Trophoblast cell (in vitro differentiated cells and primary cell): ENCODE measurements around the gene STPG4.
A peak's percentile ranks its signal among the peaks of the same experiment; 100 is the strongest.

ENCODE experiments used
- DNase-seq, 2 donors: peaks; one replicate each; pipeline ENCODE4 v3.0.0-alpha.2; 2016
- H2AFZ ChIP-seq: 2 replicates; pipeline ENCODE4 v1.6.1; 2013; ENCODE audit warnings: low read length, moderate library complexity, mild to moderate bottlenecking; ENCODE audit not compliant: insufficient read depth, poor library complexity
- H2AK5ac ChIP-seq: 2 replicates; pipeline ENCODE4 v1.6.1; 2013; ENCODE audit warnings: mild to moderate bottlenecking, low read length
- H2BK120ac ChIP-seq: 2 replicates; pipeline ENCODE4 v1.6.1; 2013; ENCODE audit warnings: low read length, mild to moderate bottlenecking, moderate library complexity; ENCODE audit not compliant: insufficient read depth, poor library complexity
- H2BK12ac ChIP-seq: 2 replicates; pipeline ENCODE4 v1.6.1; 2013; ENCODE audit warnings: mild to moderate bottlenecking, low read length, moderate library complexity
- H2BK5ac ChIP-seq: 2 replicates; pipeline ENCODE4 v1.6.1; 2013; ENCODE audit warnings: low read length, low read depth, moderate library complexity, mild to moderate bottlenecking; ENCODE audit not compliant: poor library complexity
- H3K14ac ChIP-seq: 2 replicates; pipeline ENCODE4 v1.6.1; 2013; ENCODE audit warnings: mild to moderate bottlenecking, low read length
- H3K18ac ChIP-seq: 2 replicates; pipeline ENCODE4 v1.6.1; 2013; ENCODE audit warnings: mild to moderate bottlenecking, low read length
- H3K23ac ChIP-seq: 2 replicates; pipeline ENCODE4 v1.6.1; 2013; ENCODE audit warnings: low read length
- H3K27ac ChIP-seq: 2 replicates; pipeline ENCODE4 v1.5.1; 2013; ENCODE audit warnings: low read depth, mild to moderate bottlenecking, inconsistent platforms, low read length, moderate library complexity
- H3K27me3 ChIP-seq: 2 replicates; pipeline ENCODE4 v1.6.1; 2013; ENCODE audit warnings: inconsistent platforms, mild to moderate bottlenecking, low read length, moderate library complexity; ENCODE audit not compliant: insufficient read depth
- H3K36me3 ChIP-seq, 2 experiments: 1 replicate in 1 of 2; 2 replicates in 1 of 2; pipeline ENCODE4 v1.6.1; 2013; ENCODE audit warnings: low read length in 2 of 2, mild to moderate bottlenecking in 2 of 2, moderate library complexity in 1 of 2; ENCODE audit not compliant: insufficient read depth in 2 of 2, control insufficient read depth in 1 of 2
- H3K4ac ChIP-seq: 2 replicates; pipeline ENCODE4 v1.6.1; 2013; ENCODE audit warnings: low read depth, mild to moderate bottlenecking, low read length, moderate library complexity
- H3K4me1 ChIP-seq, 2 experiments: 1 replicate in 1 of 2; 2 replicates in 1 of 2; pipeline ENCODE4 v1.6.1; 2013; ENCODE audit warnings: low read length in 2 of 2, mild to moderate bottlenecking in 2 of 2, moderate library complexity in 1 of 2; ENCODE audit not compliant: insufficient read depth in 2 of 2, control insufficient read depth in 1 of 2
- H3K4me2 ChIP-seq: 2 replicates; pipeline ENCODE4 v1.6.1; 2013; ENCODE audit warnings: inconsistent platforms, mild to moderate bottlenecking, low read length, moderate library complexity
- H3K4me3 ChIP-seq: 2 replicates; pipeline ENCODE4 v1.5.1; 2013; ENCODE audit warnings: mild to moderate bottlenecking, low read depth, low read length, inconsistent platforms
- H3K79me1 ChIP-seq: one replicate; pipeline ENCODE4 v1.6.1; 2013; ENCODE audit warnings: low read length
- H3K79me2 ChIP-seq: 2 replicates; pipeline ENCODE4 v1.6.1; 2013; ENCODE audit warnings: low read length, mild to moderate bottlenecking; ENCODE audit not compliant: control insufficient read depth, insufficient read depth, poor library complexity
- H3K9ac ChIP-seq: 2 replicates; pipeline ENCODE4 v1.6.1; 2013; ENCODE audit warnings: mild to moderate bottlenecking, low read length
- H3K9me3 ChIP-seq: 2 replicates; pipeline ENCODE4 v1.6.1; 2013; ENCODE audit warnings: low read depth, mild to moderate bottlenecking, control low read depth, inconsistent platforms, low read length; ENCODE audit not compliant: insufficient read depth
- H4K12ac ChIP-seq: 2 replicates; pipeline ENCODE4 v1.6.1; 2013; ENCODE audit warnings: low read depth, mild to moderate bottlenecking, low read length, moderate library complexity
- H4K8ac ChIP-seq: 2 replicates; pipeline ENCODE4 v1.6.1; 2013; ENCODE audit warnings: low read depth, mild to moderate bottlenecking, low read length, moderate library complexity
- H4K91ac ChIP-seq: one replicate; pipeline ENCODE4 v1.6.1; 2013; ENCODE audit warnings: low read depth, mild to moderate bottlenecking, low read length, moderate library complexity
- WGBS: extraction: QIAGEN DNeasy Blood & Tissue Kit; methylation state at CpG from one replicate; pipeline ENCODE4 v1.1.7; 2013; ENCODE audit warnings: missing lambda C conversion rate; ENCODE audit not compliant: insufficient read length, insufficient coverage; ENCODE audit errors: extremely low coverage; 5-methylcytosine and 5-hydroxymethylcytosine counted together

The STPG4 gene

GRCh38 chr2:47050762-47051161 is 104.3 kb downstream of the STPG4 start:
- H2BK12ac ChIP-seq, result no peak overlapping the region
- DNase-seq, result no peak
- no peak overlapping the region for H4K8ac ChIP-seq
- no peak overlapping the region for H3K9ac ChIP-seq
- no peak overlapping the region for H3K14ac ChIP-seq
- H3K18ac ChIP-seq, result no peak overlapping the region
- no peak overlapping the region for H4K91ac ChIP-seq
- no peak overlapping the region for H3K23ac ChIP-seq
- H3K4ac ChIP-seq, result no peak overlapping the region
- H3K4me1 ChIP-seq, result peaks cover 3 to 5% of the 10 kb centered on the region in 2 experiments
- no peak overlapping the region for H2BK5ac ChIP-seq
- peaks cover 36 to 76% of the 10 kb centered on the region in 2 experiments for H3K36me3 ChIP-seq
- no peak overlapping the region for H2AK5ac ChIP-seq
- H2BK120ac ChIP-seq, result no peak overlapping the region
- H3K9me3 ChIP-seq, result peaks cover 5% of the 10 kb centered on the region
- no CpG with 5 or more reads among the region's 4 CpGs for WGBS
- no peaks in the 10 kb centered on the region for H3K79me2 ChIP-seq
- no peak overlapping the region for H2AFZ ChIP-seq
- H3K27ac ChIP-seq, result no peak overlapping the region
- H3K4me2 ChIP-seq, result no peak overlapping the region
- H3K4me3 ChIP-seq, result no peak overlapping the region
- H3K27me3 ChIP-seq, result no peaks in the 10 kb centered on the region
- H3K79me1 ChIP-seq, result no peaks in the 10 kb centered on the region
- no peak overlapping the region for H4K12ac ChIP-seq

DNA sequence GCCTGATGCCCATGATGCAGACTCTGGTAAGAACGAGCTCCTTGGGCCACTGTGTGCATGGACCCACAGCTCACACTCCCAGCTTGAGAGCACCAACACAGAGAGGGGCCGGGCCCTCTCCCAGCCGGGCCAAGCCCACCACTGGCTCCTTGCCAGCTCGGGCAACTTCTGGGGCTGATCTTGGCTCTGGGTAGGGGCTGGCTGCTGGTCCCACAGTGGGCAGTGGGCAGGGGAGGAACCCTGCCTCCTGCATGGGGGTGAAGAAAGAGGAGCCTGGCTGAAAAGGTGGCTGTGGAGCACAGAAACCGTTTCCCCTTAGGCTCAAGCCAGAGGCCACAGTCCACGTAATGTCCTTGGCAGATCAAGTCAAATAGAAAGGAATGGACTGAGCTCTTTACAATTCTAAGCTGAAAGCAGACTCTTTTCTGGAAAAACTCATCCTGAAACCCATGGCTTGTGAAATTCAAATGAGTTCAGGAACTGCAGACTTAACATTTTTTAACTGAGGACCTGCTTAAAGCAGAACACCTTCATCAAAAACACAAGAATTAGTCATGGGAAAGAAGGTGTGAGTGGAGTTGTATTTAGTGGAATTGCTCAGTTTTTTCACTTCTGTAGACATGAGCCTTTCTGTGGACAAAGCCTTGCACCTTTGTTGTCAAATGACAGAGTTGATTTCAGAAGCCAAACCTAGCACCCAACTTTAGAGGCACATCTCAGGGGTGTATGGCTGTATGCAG is 104.9 kb downstream of the STPG4 start:
- peaks cover 7% of the 10 kb centered on the region for H3K9me3 ChIP-seq
- no peak overlapping the region for H4K12ac ChIP-seq
- no peak for DNase-seq
- no CpG with 5 or more reads among the region's 6 CpGs for WGBS
- no peak overlapping the region for H2AFZ ChIP-seq
- no peak overlapping the region for H2AK5ac ChIP-seq
- H3K4me3 ChIP-seq, result no peak overlapping the region
- H3K4me2 ChIP-seq, result no peak overlapping the region
- H4K8ac ChIP-seq, result no peak overlapping the region
- H3K36me3 ChIP-seq, result peaks cover 37 to 76% of the 10 kb centered on the region in 2 experiments
- H3K79me1 ChIP-seq, result no peaks in the 10 kb centered on the region
- no peak overlapping the region for H3K4ac ChIP-seq
- no peak overlapping the region for H4K91ac ChIP-seq
- no peak overlapping the region for H3K23ac ChIP-seq
- no peaks in the 10 kb centered on the region for H3K79me2 ChIP-seq
- H2BK5ac ChIP-seq, result no peak overlapping the region
- H2BK120ac ChIP-seq, result no peak overlapping the region
- no peak overlapping the region for H3K18ac ChIP-seq
- H2BK12ac ChIP-seq, result no peak overlapping the region
- no peak overlapping the region for H3K27ac ChIP-seq
- H3K4me1 ChIP-seq, result peaks cover 3 to 5% of the 10 kb centered on the region in 2 experiments
- H3K14ac ChIP-seq, result no peak overlapping the region
- no peak overlapping the region for H3K9ac ChIP-seq
- H3K27me3 ChIP-seq, result no peaks in the 10 kb centered on the region

- Histone ChIP-seq H3K36me3 (peaks cover 42 to 78% of the 10 kb centered on the region in 2 experiments), H3K23ac (no peak overlapping the region), H3K4me2 (no peak overlapping the region), H3K79me2 (no peaks in the 10 kb centered on the region), H2BK12ac (no peak overlapping the region), H3K4me3 (no peak overlapping the region), H3K9ac (no peak overlapping the region), H2BK5ac (no peak overlapping the region), H2BK120ac (no peak overlapping the region), H3K4me1 (peaks cover 3 to 5% of the 10 kb centered on the region in 2 experiments), H3K27me3 (no peaks in the 10 kb centered on the region), H3K18ac (no peak overlapping the region), H2AK5ac (no peak overlapping the region), H4K91ac (no peak overlapping the region), H2AFZ (no peak overlapping the region), H3K4ac (no peak overlapping the region), H3K27ac (no peak overlapping the region), H3K9me3 (peaks cover 7% of the 10 kb centered on the region), H4K12ac (no peak overlapping the region), H3K14ac (no peak overlapping the region), H3K79me1 (no peaks in the 10 kb centered on the region), H4K8ac (no peak overlapping the region)
- WGBS, result no CpG with 5 or more reads among the region's 3 CpGs
- no peak for DNase-seq
These were observed 105.6 kb downstream of the STPG4 start for GRCh38 chr2:47049502-47049901.

DNA sequence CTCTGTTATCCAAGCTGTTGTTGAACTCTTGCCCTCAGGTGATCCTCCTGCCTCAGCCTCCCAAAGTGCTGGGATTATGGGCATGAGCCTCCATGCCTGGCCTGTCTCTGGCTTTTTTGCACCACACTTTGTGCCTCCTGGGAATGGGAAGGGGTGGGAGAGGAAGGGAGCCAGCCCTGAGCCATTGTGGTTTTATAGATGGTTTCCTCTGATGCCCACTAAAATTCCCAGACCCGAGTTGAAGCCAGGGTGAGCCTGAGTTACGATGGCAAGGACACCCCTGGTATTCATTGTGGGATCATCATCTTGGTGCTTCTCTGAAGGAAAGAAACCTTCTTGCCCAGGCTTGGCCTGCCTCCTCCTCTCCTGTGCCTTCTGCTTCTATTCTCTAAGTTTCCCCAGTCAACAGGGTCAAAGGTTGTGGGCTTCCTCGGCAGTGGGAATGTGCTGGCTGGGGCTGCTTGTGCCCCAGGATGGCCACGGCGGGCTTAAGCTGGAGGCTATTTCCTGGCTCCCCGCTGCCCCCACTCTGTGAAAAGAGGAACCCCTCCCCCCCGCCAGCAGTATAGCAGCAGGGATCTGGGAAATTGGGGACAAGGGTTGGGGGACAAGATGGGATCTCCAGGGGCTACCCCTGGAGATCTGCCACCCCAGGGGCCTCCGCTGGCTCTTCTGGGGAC is 106.2 kb downstream of the STPG4 start:
- H3K14ac ChIP-seq, result no peak overlapping the region
- no CpG with 5 or more reads among the region's 8 CpGs for WGBS
- no peak overlapping the region for H4K91ac ChIP-seq
- H3K18ac ChIP-seq, result no peak overlapping the region
- peaks cover 45 to 73% of the 10 kb centered on the region in 2 experiments for H3K36me3 ChIP-seq
- no peaks in the 10 kb centered on the region for H3K27me3 ChIP-seq
- no peak overlapping the region for H4K12ac ChIP-seq
- no peak overlapping the region for H2AFZ ChIP-seq
- H2AK5ac ChIP-seq, result no peak overlapping the region
- no peak overlapping the region for H3K27ac ChIP-seq
- H2BK120ac ChIP-seq, result no peak overlapping the region
- peaks cover 7% of the 10 kb centered on the region for H3K9me3 ChIP-seq
- no peak overlapping the region for H3K23ac ChIP-seq
- peaks cover 4 to 5% of the 10 kb centered on the region in 2 experiments for H3K4me1 ChIP-seq
- H3K4me3 ChIP-seq, result no peak overlapping the region
- no peaks in the 10 kb centered on the region for H3K79me2 ChIP-seq
- DNase-seq, result no peak
- H2BK12ac ChIP-seq, result peak overlapping the region; percentile 37
- no peak overlapping the region for H3K4ac ChIP-seq
- no peak overlapping the region for H4K8ac ChIP-seq
- H2BK5ac ChIP-seq, result no peak overlapping the region
- no peak overlapping the region for H3K4me2 ChIP-seq
- no peak overlapping the region for H3K9ac ChIP-seq
- peaks cover 3% of the 10 kb centered on the region for H3K79me1 ChIP-seq
